Measurements from ENCODE around the gene MRPL55. TPM values are rescaled to one million over a fixed set of nuclear protein-coding genes. Genes with fewer than 3 reads are reported as not detected.
A peak's percentile ranks its signal among the peaks of the same experiment; 100 is the strongest.

Gene MRPL55
- total RNA-seq, 1 donor, result 51.4 TPM

- no peak for TF ChIP-seq CTCF (IDR thresholded peaks at IDR 0.05; ENCODE audit: extremely low read depth, low read depth, low read length)
- Histone ChIP-seq H3K9me3 (ENCODE audit: low read depth, low read length) (no peaks in the 10 kb centered on the region), H3K27ac (ENCODE audit: low read depth, low read length) (no peak overlapping the region), H3K4me2 (ENCODE audit: insufficient read depth, low read length) (no peak overlapping the region), H3K27me3 (ENCODE audit: insufficient read depth, low read length) (peaks cover 48% of the 10 kb centered on the region), H2AFZ (ENCODE audit: low read length) (no peak overlapping the region), H3K79me2 (ENCODE audit: insufficient read depth, low read length) (no peaks in the 10 kb centered on the region), H3K36me3 (ENCODE audit: insufficient read depth, low read length) (no peaks in the 10 kb centered on the region), H3K4me1 (ENCODE audit: insufficient read depth, low read length) (no peaks in the 10 kb centered on the region), H4K20me1 (ENCODE audit: insufficient read depth, low read length) (no peaks in the 10 kb centered on the region), H3K4me3 (ENCODE audit: insufficient read depth, low read length) (no peak overlapping the region)
- peak; percentile 83 for DNase-seq (ENCODE audit: insufficient read length, low spot score, missing footprints)
Measured at GRCh38 chr1:228062085-228062791, 46.9 kb downstream of the MRPL55 start.

- Histone ChIP-seq H3K9me3 (ENCODE audit: low read depth, low read length) (no peaks in the 10 kb centered on the region), H3K36me3 (ENCODE audit: insufficient read depth, low read length) (no peaks in the 10 kb centered on the region), H3K4me2 (ENCODE audit: insufficient read depth, low read length) (no peak overlapping the region), H3K4me3 (ENCODE audit: insufficient read depth, low read length) (no peak overlapping the region), H2AFZ (ENCODE audit: low read length) (no peak overlapping the region), H4K20me1 (ENCODE audit: insufficient read depth, low read length) (no peaks in the 10 kb centered on the region), H3K27me3 (ENCODE audit: insufficient read depth, low read length) (peaks cover 47% of the 10 kb centered on the region), H3K79me2 (ENCODE audit: insufficient read depth, low read length) (no peaks in the 10 kb centered on the region), H3K4me1 (ENCODE audit: insufficient read depth, low read length) (no peaks in the 10 kb centered on the region), H3K27ac (ENCODE audit: low read depth, low read length) (no peak overlapping the region)
- DNase-seq (ENCODE audit: insufficient read length, low spot score, missing footprints), result peak; percentile 74
- TF ChIP-seq CTCF (IDR thresholded peaks at IDR 0.05; ENCODE audit: extremely low read depth, low read depth, low read length), result no peak
Measured at GRCh38 chr1:228061411-228062084, 47.6 kb downstream of the MRPL55 start.

- Histone ChIP-seq H3K27me3 (ENCODE audit: insufficient read depth, low read length) (peaks cover 54% of the 10 kb centered on the region), H2AFZ (ENCODE audit: low read length) (no peak overlapping the region), H3K79me2 (ENCODE audit: insufficient read depth, low read length) (no peaks in the 10 kb centered on the region), H3K4me3 (ENCODE audit: insufficient read depth, low read length) (no peak overlapping the region), H3K9me3 (ENCODE audit: low read depth, low read length) (no peaks in the 10 kb centered on the region), H3K36me3 (ENCODE audit: insufficient read depth, low read length) (no peaks in the 10 kb centered on the region), H3K27ac (ENCODE audit: low read depth, low read length) (no peak overlapping the region), H3K4me1 (ENCODE audit: insufficient read depth, low read length) (no peaks in the 10 kb centered on the region), H3K4me2 (ENCODE audit: insufficient read depth, low read length) (no peak overlapping the region), H4K20me1 (ENCODE audit: insufficient read depth, low read length) (no peaks in the 10 kb centered on the region)
- TF ChIP-seq CTCF (IDR thresholded peaks at IDR 0.05; ENCODE audit: extremely low read depth, low read depth, low read length), result no peak
- peak; percentile 92 for DNase-seq (ENCODE audit: insufficient read length, low spot score, missing footprints)
Measured at GRCh38 chr1:228060458-228061190, 48.5 kb downstream of the MRPL55 start.

Measured in osteoblast (primary cell).